Muscle layer of duodenum (tissue), 2 donors: Measurements from ENCODE around the gene GNG12.

Source experiments
- H3K27ac ChIP-seq: one replicate; pipeline ENCODE4 v1.7.0; 2013; ENCODE audit warnings: mild to moderate bottlenecking, low read length
- H3K27me3 ChIP-seq: one replicate; pipeline ENCODE4 v1.7.0; 2013; ENCODE audit warnings: low read depth, mild to moderate bottlenecking, control low read depth, low read length
- H3K36me3 ChIP-seq, 2 donors: one replicate each; pipeline ENCODE4 v1.7.0; 2013; ENCODE audit warnings: low read length in 2 of 2, control low read depth in 1 of 2, mild to moderate bottlenecking in 1 of 2; ENCODE audit not compliant: insufficient read depth in 2 of 2, control insufficient read depth in 1 of 2
- H3K4me1 ChIP-seq, 2 donors: one replicate each; pipeline ENCODE4 v1.7.0; 2013; ENCODE audit warnings: low read length in 2 of 2, mild to moderate bottlenecking in 2 of 2, control low read depth in 1 of 2, moderate library complexity in 1 of 2; ENCODE audit not compliant: insufficient read depth in 2 of 2, control insufficient read depth in 1 of 2
- H3K4me3 ChIP-seq, 2 donors: one replicate each; pipeline ENCODE4 v1.7.0; 2013; ENCODE audit warnings: low read length in 2 of 2, low read depth in 1 of 2, mild to moderate bottlenecking in 1 of 2
- H3K9me3 ChIP-seq, 2 donors: one replicate each; pipeline ENCODE4 v1.7.0; 2013; ENCODE audit warnings: low read length in 2 of 2, control low read depth in 1 of 2, mild to moderate bottlenecking in 1 of 2; ENCODE audit not compliant: control insufficient read depth in 1 of 2
- donor health status: healthy.

GNG12 gene

DNA sequence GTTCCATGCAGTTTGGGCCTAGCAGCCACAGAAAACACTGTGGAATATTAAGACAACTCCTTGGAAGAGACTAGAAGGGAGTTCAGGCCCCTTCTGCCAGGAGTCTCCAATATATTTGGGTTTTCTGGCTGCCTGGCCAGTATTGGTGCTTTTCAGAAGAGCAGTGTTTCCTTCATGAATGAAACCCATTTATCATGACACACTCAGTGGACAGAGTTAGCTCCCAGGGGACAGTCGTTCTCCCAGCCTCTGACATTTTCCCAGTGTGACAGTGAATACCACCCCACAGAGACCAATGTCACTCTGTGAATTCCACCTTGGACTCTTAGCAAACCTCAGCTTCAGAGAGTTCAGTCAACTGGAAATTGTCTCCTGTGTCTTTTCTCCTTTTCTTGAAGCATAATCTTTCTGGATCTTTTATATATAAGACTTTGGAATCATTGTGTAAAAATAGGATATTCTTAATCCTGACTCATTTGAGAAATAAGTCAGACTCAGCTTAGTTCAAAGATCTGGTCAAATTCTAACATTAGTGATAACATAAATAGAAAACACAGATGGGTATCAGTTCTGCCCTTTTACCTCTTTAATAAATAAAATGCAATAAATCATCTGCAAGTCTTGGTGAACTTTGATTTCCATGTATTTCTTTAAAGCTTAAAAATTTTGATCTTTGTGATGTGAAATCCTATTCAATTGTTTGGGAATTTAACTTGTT, 40.4 kb downstream of the GNG12 start:
- H3K9me3 ChIP-seq, result no peaks in the 10 kb centered on the region
- H3K4me1 ChIP-seq, result peaks cover 23 to 31% of the 10 kb centered on the region in 2 donors
- no peaks in the 10 kb centered on the region for H3K36me3 ChIP-seq
- no peak overlapping the region for H3K4me3 ChIP-seq
- peak overlapping the region; percentile 34 for H3K27ac ChIP-seq
- H3K27me3 ChIP-seq, result no peaks in the 10 kb centered on the region

DNA sequence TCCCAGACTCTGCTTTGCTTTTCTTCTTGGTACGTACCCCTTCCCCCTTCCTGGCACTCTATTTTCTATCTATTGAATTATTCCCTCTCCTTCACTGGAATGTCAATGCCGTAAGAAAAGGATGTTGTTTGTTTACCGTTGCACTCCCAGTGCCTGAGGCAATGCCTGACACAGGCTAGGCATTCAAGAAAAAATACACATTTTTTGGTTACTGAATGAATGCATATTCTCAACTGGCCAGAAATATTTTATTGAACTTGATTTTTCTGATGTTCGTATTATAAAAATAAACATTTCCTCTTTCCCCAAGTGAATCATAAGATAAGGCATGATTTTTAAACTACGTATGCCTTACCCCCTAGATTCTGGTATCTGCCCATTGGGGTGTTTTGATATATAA, 41.2 kb downstream of the GNG12 start:
- peak overlapping the region; percentile 34 for H3K27ac ChIP-seq

DNA sequence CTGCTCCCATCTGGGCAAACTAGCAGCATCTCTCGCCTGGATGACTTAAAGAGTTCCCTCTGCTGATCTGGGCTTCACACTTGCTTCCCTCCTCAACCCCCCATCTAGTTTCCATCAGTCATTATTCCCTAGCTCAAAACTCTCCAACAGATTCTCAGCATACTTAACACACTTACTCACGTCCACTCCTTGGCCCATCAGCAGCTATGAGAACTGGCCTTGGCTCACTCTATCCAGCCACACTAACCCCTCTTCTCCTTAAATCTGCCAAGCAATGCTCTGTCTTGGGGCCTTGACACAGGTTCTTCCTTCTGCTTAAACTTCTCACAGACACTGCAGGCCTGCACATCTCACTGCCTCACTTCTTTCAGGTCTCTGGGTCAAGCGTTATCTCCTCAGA, 41.6 kb downstream of the GNG12 start:
- Histone ChIP-seq H3K4me1 (peaks cover 23 to 31% of the 10 kb centered on the region in 2 donors), H3K4me3 (no peak overlapping the region), H3K27ac (no peak overlapping the region), H3K9me3 (no peaks in the 10 kb centered on the region), H3K36me3 (no peaks in the 10 kb centered on the region), H3K27me3 (no peaks in the 10 kb centered on the region)

More for the DNA sequence above, 41.2 kb downstream of the GNG12 start:
- Histone ChIP-seq H3K4me3 (no peak overlapping the region), H3K27me3 (no peaks in the 10 kb centered on the region), H3K36me3 (no peaks in the 10 kb centered on the region), H3K9me3 (no peaks in the 10 kb centered on the region), H3K4me1 (peaks cover 23 to 31% of the 10 kb centered on the region in 2 donors)

DNA sequence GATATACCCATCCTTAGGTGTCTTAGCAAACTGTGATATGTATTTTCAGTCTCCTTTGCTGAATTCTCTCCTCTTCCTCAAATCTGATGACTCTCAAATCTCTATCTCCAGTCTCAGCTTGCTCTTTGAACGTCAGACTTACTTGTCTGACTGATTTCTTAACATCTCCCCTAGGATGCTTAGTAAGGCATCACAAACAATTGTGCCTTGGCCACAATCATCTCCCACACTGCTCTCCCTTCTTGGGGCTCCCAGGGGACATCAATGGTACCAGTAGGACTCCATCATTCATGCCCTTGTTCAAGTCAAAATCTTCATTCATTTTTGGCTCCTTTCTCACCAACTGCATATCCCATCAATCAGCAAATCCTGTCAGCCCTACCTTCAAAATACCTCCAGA, 42.0 kb downstream of the GNG12 start:
- no peaks in the 10 kb centered on the region for H3K27me3 ChIP-seq
- no peaks in the 10 kb centered on the region for H3K36me3 ChIP-seq
- H3K9me3 ChIP-seq, result no peaks in the 10 kb centered on the region
- H3K4me1 ChIP-seq, result peaks cover 24 to 33% of the 10 kb centered on the region in 2 donors
- no peak overlapping the region for H3K27ac ChIP-seq
- H3K4me3 ChIP-seq, result no peak overlapping the region

DNA sequence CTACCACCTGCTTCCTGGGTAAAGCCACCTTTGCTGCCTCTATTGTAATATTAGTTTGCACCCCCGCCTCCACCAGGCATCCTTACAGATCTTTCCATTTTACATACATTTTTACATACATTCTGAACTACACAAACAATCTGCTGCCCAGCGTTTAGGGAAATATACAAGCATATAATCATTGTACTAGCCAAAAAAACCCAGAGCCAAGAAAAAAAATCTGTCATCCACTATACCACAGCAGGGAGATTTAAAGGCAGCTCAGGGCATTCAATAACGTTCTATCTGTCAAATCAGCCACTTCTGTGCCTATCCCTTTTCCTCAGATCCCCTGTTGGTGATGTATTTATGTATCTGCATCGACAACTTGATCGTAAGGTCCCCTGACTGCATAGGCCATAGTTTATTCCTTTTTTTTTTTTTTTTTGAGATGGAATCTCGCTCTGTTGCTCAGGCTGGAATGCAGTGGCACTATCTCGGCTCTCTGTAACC, 43.0 kb downstream of the GNG12 start:
- Histone ChIP-seq H3K4me3 (no peak overlapping the region), H3K9me3 (no peaks in the 10 kb centered on the region), H3K27me3 (no peaks in the 10 kb centered on the region), H3K36me3 (no peaks in the 10 kb centered on the region), H3K27ac (no peak overlapping the region), H3K4me1 (peaks cover 27 to 43% of the 10 kb centered on the region in 2 donors)

DNA sequence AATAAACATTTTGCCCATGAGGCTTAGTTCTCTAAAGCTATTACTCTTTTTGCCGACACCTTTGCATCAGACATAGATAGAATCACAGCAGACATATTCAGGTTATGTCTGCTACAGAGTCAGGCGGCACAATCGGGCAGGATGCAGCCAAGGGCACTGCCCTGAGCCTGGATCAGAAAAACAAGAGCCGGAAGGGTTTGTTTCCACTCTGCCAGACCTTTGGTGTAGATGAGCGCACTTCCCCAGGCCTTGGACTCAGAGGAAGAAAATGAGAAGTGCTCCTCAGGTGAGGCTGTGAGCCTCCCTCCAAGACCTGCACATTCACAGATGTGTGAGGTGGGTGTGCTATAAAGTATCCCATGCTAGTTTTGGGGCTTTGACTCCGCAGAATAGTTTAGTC, 43.7 kb downstream of the GNG12 start:
- no peak overlapping the region for H3K27ac ChIP-seq

DNA sequence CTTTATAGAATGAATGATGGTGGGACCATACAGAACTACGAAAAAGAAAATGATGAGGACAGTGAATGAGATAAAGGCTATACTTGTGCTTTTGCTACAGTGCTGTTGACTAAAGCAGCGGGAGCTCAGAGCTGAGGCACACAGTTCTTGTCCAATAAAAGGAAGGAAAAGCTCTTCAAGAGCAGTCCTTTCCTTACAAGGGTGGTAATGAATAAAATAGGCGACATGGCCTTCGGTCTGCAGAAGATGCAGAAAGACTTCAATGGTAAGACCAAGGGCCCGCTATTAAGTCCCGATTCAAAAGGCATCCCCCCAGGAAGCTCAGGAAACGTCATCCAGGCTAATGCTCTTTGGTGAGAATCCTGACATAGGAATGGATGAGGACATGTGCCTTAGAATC, 44.4 kb downstream of the GNG12 start:
- Histone ChIP-seq H3K36me3 (no peaks in the 10 kb centered on the region), H3K9me3 (no peaks in the 10 kb centered on the region), H3K4me3 (no peak overlapping the region), H3K27me3 (no peaks in the 10 kb centered on the region), H3K27ac (no peak overlapping the region), H3K4me1 (peaks cover 22 to 43% of the 10 kb centered on the region in 2 donors)

More for the DNA sequence above, 43.7 kb downstream of the GNG12 start:
- no peaks in the 10 kb centered on the region for H3K27me3 ChIP-seq
- H3K36me3 ChIP-seq, result no peaks in the 10 kb centered on the region
- H3K4me1 ChIP-seq, result peaks cover 27 to 48% of the 10 kb centered on the region in 2 donors
- no peak overlapping the region for H3K4me3 ChIP-seq
- H3K9me3 ChIP-seq, result no peaks in the 10 kb centered on the region

DNA sequence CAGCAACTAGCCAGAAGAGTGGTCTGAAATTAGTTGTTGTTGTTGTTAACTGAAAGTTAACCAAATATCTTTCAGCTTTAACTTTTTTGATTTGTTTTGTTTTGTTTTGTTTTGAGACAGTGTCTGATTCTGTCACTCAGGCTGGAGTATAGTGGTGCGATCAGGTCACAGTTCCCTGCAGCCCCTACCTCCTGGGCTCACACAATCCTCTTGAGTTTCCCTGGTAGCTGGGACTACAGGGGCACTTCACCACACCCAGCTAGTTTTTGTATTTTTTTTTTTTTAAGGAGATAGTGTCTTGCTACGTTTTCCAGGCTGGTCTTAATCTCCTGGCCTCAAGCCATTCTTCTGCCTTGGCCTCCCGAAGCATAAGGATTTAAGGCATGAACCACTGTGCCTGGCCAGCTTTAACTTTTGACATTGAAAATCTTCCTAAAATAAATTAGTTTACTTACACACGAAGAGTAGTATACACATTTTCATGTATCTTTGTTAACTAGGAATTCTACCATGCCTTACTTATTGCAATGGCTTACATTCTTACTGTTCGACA, 45.0 kb downstream of the GNG12 start:
- Histone ChIP-seq H3K27ac (no peak overlapping the region), H3K36me3 (no peaks in the 10 kb centered on the region), H3K4me3 (no peak overlapping the region), H3K27me3 (no peaks in the 10 kb centered on the region), H3K9me3 (no peaks in the 10 kb centered on the region), H3K4me1 (peaks cover 20 to 37% of the 10 kb centered on the region in 2 donors)

DNA sequence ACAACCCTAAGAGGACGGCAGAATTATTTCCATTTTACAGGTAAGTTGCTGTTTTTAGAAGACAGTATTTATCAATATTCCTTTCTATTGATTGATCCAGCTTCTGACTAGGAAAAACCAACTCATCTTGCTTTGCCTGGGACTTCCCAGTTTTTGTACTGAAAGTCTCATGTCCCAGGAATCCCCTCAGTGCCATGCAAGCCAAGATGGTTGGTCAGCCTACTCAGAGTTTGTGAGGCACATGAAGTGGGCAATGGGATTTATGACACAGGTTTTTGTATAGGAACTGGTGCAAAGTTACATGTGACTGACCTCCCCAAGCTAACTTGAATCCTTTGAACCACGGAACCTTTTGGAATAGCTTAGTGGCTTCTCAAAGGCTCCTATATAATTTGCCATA, 45.5 kb downstream of the GNG12 start:
- peaks cover 17 to 32% of the 10 kb centered on the region in 2 donors for H3K4me1 ChIP-seq
- H3K36me3 ChIP-seq, result no peaks in the 10 kb centered on the region
- H3K9me3 ChIP-seq, result no peaks in the 10 kb centered on the region
- no peak overlapping the region for H3K27ac ChIP-seq
- no peaks in the 10 kb centered on the region for H3K27me3 ChIP-seq
- no peak overlapping the region for H3K4me3 ChIP-seq

DNA sequence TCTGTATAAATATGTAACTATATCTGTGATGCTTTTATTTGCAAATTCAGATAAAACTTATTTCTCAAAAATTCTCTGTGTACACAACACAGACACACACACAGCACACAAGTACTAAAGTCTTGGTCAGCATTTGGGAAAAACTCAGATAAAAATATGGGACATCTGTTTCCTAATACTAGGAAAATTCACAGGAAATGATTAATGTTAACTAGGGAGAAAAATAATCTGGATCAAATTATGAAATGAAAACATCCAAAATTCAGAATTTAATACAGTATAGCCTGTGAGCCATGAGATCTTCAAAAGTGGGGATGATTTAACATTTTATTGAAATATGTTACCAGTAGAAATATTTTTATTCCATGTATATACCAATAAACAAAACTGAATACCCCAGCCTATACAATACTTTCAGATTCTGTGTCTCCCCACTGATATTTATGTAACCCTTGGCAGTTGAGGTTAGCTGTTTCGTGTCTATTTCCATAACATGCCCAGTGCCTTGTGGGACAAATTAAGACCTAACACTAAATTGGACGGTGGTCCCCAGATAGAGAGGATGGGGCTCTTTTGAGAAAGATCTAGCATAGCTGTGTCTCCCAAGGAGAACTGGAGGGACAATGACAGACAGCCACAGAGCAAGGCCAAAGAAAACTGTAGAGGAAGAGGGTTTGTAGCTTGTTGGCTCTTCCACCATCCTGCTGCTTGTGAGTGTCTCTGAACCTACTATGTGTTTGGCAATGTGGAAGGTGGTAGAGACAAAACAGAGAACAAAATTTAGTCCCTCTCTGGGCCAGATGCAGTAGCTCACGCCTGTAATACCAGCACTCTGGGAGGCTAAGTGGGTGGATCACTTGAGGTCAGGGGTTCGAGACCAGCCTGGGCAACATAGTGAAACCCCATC, 47.2 kb downstream of the GNG12 start:
- H3K27ac ChIP-seq, result no peak overlapping the region
- no peak overlapping the region for H3K4me3 ChIP-seq
- H3K4me1 ChIP-seq, result peaks cover 6 to 17% of the 10 kb centered on the region in 2 donors
- no peaks in the 10 kb centered on the region for H3K27me3 ChIP-seq
- no peaks in the 10 kb centered on the region for H3K9me3 ChIP-seq
- H3K36me3 ChIP-seq, result no peaks in the 10 kb centered on the region

DNA sequence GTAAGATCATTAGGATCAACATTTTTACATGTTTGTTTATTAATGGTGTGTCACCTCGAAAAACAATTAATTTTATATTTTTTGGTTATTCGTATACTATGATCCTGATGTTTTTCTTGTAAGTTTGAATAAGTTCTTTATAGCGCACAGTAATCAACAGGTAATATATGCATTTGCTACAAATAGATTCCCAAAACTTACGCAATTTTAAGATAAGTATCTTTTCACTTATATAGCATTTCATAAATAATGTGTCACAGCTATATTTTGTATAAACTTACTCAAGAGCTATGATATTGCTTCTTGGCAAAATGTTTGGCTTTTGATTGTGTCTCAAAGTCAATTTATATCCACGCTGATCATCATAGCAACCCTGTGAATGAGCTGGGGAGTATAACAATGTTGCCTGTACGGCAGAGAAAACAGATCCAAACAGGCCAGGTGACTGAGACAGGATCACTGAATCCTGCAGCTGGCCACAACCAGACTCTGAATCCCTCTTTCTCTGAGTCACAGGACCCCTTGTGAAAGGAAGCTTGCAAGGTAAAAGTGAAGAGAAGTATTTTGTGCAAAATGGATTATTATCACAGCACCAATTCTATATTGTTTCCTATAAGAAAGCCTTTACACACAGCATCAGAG, 48.6 kb downstream of the GNG12 start:
- no peaks in the 10 kb centered on the region for H3K36me3 ChIP-seq
- peaks cover 4 to 29% of the 10 kb centered on the region in 2 donors for H3K4me1 ChIP-seq
- H3K27ac ChIP-seq, result no peak overlapping the region
- no peaks in the 10 kb centered on the region for H3K27me3 ChIP-seq
- no peaks in the 10 kb centered on the region for H3K9me3 ChIP-seq
- no peak overlapping the region for H3K4me3 ChIP-seq
